ENCODE data around the gene DENND6B.
A peak's percentile ranks its signal among the peaks of the same experiment; 100 is the strongest.

DENND6B gene

GRCh38 chr22:50313021-50313420 lies 13.8 kb downstream of the DENND6B start:
- TF ChIP-seq RAD21 (IDR thresholded peaks at IDR 0.05; ENCODE audit: low read depth) = no peak

GRCh38 chr22:50312371-50312770 lies 14.4 kb downstream of the DENND6B start:
- TF ChIP-seq EP300 (IDR thresholded peaks at IDR 0.05; ENCODE audit: borderline replicate concordance) (no peak), CEBPB (IDR thresholded peaks at IDR 0.05) (no peak), NFIC (IDR thresholded peaks at IDR 0.05) (no peak), RAD21 (IDR thresholded peaks at IDR 0.05; ENCODE audit: low read depth) (no peak), TEAD4 (IDR thresholded peaks at IDR 0.05) (no peak), FOXM1 (IDR thresholded peaks at IDR 0.05; ENCODE audit: borderline replicate concordance, low read depth) (no peak), TCF12 (IDR thresholded peaks at IDR 0.05; ENCODE audit: low read depth) (no peak), USF1 (IDR thresholded peaks at IDR 0.05) (no peak), CREB1 (IDR thresholded peaks at IDR 0.05; ENCODE audit: low read depth) (no peak), REST (IDR thresholded peaks at IDR 0.05; ENCODE audit: low read depth) (no peak), EGR1 (IDR thresholded peaks at IDR 0.05) (no peak), TAF1 (IDR thresholded peaks at IDR 0.05; ENCODE audit: low read depth) (no peak), YY1 (IDR thresholded peaks at IDR 0.05; ENCODE audit: low read depth) (no peak), ZBTB7A (IDR thresholded peaks at IDR 0.05; ENCODE audit: low read depth) (no peak)
- TF ChIP-seq, protein P1, sequence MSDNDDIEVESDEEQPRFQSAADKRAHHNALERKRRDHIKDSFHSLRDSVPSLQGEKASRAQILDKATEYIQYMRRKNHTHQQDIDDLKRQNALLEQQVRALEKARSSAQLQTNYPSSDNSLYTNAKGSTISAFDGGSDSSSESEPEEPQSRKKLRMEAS (IDR thresholded peaks at IDR 0.05) = no peak

DNA sequence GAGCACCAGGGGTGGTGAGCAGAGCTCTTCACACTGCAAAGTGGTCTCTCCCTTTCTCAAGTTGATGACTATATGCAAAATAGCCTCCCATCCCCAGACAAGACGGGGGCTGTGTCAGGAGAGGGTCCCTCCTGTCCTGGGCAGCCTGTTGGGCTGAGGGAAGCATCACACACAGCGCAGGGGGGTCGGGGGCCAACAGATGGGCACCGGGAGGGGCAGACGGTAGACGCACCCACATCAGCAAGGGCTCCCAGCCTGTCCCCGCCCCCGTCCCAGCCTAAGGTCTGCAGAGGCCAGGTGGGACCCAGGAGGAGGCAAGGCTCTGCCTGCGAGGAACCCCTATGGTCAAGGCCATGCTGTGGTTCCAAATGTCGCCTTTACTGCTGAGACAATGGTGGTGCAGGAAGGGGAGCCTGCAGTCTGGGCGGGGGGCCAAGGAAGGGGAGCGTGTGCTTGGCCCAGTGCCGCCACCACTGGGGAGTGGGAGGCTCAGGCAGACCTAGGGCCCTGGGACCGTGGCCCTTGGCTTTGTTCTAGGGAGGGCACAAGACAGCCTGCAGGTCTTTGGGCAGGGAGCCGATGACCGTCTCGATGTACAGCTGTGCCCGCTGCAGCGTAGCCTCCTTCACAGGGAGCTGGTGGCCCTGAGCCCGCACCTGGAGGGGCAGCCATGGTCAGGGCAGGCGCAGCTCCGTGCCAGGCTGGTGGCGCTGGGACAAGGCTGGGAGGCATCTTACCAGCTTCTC lies 15.0 kb downstream of the DENND6B start:
- TF ChIP-seq USF1 (IDR thresholded peaks at IDR 0.05) (no peak), NFIC (IDR thresholded peaks at IDR 0.05) (0 out of 2 replicates have a peak, but pooled peaks have one; percentile 7)

- TF ChIP-seq YY1 (IDR thresholded peaks at IDR 0.05; ENCODE audit: low read depth) (no peak), CEBPB (IDR thresholded peaks at IDR 0.05) (no peak), EP300 (IDR thresholded peaks at IDR 0.05; ENCODE audit: borderline replicate concordance) (no peak), REST (IDR thresholded peaks at IDR 0.05; ENCODE audit: low read depth) (no peak), TAF1 (IDR thresholded peaks at IDR 0.05; ENCODE audit: low read depth) (no peak), FOXM1 (IDR thresholded peaks at IDR 0.05; ENCODE audit: borderline replicate concordance, low read depth) (no peak), USF1 (IDR thresholded peaks at IDR 0.05) (no peak), ZBTB7A (IDR thresholded peaks at IDR 0.05; ENCODE audit: low read depth) (no peak), CREB1 (IDR thresholded peaks at IDR 0.05; ENCODE audit: low read depth) (no peak), NFIC (IDR thresholded peaks at IDR 0.05) (no peak), EGR1 (IDR thresholded peaks at IDR 0.05) (no peak), RAD21 (IDR thresholded peaks at IDR 0.05; ENCODE audit: low read depth) (no peak), TCF12 (IDR thresholded peaks at IDR 0.05; ENCODE audit: low read depth) (no peak), TEAD4 (IDR thresholded peaks at IDR 0.05) (no peak)
- TF ChIP-seq, protein P1 (IDR thresholded peaks at IDR 0.05) = no peak
These were observed 15.8 kb downstream of the DENND6B start for GRCh38 chr22:50310949-50311444.

GRCh38 chr22:50310031-50310722 lies 16.6 kb downstream of the DENND6B start:
- TF ChIP-seq CEBPB (IDR thresholded peaks at IDR 0.05) = no peak
- no peak for TF ChIP-seq EGR1 (IDR thresholded peaks at IDR 0.05)
- TF ChIP-seq FOXM1 (IDR thresholded peaks at IDR 0.05; ENCODE audit: borderline replicate concordance, low read depth) = no peak
- no peak for TF ChIP-seq USF1 (IDR thresholded peaks at IDR 0.05)
- TF ChIP-seq EP300 (IDR thresholded peaks at IDR 0.05; ENCODE audit: borderline replicate concordance) = no peak
- TF ChIP-seq CREB1 (IDR thresholded peaks at IDR 0.05; ENCODE audit: low read depth) = no peak
- TF ChIP-seq REST (IDR thresholded peaks at IDR 0.05; ENCODE audit: low read depth) = no peak
- TF ChIP-seq YY1 (IDR thresholded peaks at IDR 0.05; ENCODE audit: low read depth) = no peak

Data from Ishikawa (cell line).